MV-4-11 (cell line): ENCODE data around the gene KCNQ5.
A peak's percentile ranks its signal among the peaks of the same experiment; 100 is the strongest.
"Not testable (repeated sequence)": the region's sequence is repeated elsewhere in the genome, so short reads cannot be mapped to it uniquely, and the experiment has no call there.

Source experiments
- DNase-seq: peaks from one replicate; lab custom pipeline; 2025; lab: John Stamatoyannopoulos, UW

Gene KCNQ5

DNA sequence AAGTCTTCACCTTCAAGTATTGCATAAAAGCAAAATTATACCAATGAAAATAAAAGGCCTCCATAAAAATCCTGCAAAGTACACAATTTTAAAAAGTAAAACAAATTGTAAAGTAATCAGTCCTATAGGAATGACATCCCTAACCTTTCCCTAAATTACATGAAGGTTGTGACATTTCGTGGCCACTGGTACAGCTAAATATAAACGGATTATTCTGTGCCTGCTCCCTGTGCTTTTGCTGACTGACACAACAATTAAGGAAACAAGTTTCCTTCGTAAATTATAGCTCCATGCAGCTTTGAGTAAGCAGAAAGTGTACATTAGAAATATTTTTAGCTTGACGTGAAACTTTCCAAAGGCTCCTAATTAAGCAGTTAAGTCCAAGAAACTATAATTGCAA is 222.8 kb downstream of the KCNQ5 start:
- no peak for DNase-seq

DNA sequence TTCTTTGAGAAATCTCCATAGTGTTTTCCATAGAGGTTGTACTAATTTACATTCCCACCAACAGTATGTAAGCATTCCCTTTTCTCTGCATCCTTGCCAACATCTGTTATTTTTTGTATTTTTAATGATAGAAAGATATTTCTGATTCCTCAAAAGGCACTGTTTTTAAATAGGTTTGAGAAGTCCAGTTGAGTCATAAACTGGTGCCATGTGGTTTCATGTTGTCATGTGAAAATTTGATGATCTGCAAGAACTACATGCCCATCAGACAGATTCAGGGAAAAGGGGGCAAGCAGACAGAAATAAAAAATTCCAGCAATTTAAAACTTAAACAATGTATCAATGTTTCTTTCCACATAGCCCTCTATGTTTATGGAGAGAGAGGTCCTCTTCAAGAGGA is 227.5 kb downstream of the KCNQ5 start:
- DNase-seq, result no peak

DNA sequence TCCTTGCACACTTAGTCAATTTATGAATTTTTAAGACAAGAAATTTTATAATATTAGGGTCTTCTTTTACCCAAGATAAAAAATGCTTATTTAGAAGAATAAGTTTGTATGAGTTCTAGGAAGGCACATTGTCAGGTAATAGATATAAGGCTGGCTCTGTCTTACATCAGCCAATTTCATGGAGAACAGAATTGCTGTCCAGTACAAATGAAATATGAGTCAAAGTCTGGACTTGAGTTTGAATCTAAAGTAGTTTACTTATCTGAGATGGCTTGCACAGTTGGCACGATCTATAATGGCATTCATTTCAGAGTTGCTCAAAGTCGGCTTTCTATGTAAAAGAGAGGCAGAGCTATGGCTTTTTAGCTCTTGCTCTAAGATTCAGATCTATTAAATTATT is 228.2 kb downstream of the KCNQ5 start:
- DNase-seq, result no peak

DNA sequence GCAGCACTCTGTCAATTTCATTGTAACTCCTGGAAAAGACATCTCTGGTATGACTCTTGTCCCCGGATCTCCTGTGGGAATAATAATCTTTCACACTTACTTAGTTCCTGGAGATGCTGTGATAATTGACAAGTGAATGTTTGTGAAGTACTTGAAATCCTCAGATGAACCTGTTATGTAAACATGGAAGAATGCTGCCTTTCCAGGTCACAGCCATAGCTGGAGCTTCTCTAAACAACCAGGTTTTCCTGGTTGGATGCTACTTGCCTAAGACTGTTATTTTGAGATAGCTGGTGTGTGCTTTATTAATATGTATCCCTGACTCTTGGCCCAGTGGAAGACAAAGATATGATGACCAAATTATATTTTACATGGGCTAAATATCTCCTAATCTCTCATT is 228.6 kb downstream of the KCNQ5 start:
- DNase-seq, result no peak

DNA sequence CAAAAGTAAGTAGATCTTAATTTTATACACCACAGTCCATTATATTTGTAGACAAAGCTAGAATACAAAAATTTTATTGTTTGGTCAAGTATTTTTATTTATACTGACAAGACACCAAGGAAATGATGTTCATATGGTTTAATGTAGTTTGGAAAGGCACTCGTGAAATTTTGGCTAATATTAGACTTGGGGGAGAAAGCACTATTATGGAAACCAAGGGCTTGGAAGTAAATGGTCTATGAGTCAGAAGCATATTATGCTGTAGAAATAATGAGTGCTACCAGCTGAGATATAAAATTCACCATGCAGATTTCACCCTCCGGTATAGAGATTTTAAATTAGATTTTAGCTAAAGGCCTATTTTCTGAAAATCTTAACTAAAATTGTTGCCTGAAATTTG is 233.6 kb downstream of the KCNQ5 start:
- DNase-seq, result no peak

DNA sequence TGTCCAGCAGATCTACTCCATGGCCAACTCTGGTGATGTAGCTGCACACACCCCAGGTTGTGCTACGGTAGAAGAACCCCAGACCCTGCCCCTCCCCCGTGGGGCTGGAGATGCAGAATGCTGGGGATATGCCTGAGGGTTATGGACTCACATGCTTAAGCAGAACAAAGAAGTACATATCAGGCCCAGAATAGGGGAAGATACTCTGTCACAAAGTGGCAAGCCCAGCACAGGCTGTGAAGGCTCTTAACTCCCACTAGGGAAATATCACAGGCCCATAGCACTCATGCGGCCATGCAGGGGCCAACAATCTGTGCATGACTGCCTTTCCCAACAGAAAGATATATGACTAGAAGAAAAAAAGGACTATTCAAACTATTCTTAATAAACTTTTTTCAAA is 234.9 kb downstream of the KCNQ5 start:
- DNase-seq, result no peak

DNA sequence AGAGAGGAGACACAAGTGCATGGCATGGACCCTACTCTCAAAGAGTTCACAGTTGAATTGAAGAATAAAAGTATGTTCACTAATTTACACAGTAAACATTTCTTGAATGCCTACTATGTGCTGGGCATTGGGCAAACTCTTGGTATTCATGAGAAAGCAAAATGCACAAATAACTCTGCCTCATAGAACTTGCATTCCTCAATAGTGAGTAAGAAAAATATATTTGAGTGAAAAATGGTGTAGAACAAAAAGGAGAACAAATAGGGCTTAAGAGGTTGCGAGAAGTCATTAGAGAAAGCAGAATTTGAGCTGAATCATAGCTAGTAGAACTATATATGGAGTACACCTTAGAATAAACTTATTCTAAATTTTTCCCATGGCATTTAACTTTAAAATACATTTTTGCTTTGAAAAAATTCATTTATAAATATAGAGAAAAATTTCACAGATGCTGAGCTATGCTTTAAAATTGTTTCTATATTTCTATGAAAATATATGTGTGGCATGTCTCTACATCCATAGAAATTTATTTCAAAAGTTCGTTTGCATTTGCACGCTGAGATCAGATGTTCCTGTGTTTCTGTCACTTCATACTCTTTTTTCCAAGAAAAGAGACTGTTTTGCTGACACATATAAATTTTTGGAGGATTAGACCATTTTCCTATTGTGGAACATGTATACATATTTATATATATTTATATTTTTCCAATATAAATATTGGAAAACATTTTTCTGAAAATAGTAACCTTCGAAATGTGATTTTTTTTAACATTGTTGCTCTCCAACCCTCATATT is 236.1 kb downstream of the KCNQ5 start:
- no peak for DNase-seq

DNA sequence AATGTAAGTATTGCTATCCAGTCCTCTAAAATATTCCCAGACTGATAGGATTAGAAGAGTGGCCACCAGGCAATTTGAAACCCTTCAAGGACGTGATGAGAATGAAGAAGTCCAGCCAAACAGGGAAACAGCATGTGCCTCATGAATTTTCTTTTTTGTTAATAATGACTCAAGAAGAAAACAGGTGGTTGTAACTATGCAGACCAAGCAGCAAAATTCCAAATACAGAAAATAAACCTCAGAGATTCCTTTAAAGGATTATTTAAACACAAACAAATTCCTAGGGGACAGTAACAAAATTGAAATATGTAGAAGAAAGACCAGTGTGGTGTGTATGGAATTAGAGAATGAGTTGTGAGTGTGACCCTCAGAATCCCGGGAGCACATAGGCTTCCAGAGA is 239.2 kb downstream of the KCNQ5 start:
- DNase-seq, result no peak

DNA sequence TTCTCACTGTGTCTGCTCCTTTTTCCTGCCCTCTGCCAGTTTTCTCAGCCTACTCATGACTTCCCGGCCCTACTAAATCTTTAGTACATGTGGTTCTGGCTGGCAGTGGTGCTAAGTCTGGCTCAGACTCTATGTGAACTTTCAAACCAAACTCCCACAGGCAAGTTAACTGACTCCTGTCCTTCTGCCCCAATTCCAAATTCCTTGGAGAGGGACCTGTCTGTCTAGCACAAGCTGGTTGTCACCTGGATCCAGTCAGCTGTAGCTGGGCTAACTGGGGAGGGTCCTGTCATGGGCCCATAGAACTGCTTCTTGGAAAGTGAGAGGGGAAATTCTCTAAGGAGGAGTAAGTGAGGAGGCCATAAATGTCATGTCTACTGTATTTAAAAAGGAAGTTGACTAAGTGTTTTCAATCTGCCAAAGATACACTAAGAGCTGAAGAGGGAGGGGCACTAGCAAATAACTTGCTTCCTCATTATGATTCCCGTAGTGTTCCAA is 240.1 kb downstream of the KCNQ5 start:
- peak; percentile 36 for DNase-seq

DNA sequence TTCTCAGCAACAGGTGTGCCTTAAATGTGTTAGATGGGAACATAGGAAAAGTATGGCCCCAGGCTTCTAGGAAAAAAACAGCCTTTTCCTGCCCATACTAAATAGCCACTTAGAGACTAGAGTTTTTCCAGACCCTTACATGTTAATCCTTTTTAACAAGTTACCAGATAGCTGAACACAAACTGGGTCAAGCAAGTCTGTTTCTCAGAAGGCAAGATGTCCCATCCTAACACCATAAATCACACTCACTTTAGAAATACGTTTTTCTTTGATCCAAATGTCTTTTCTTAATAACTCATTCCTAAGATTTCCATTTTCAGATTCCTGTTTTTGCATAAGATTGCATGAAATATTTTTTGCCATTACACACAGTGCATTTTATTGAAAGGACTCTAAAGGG is 241.3 kb downstream of the KCNQ5 start:
- DNase-seq, result no peak

DNA sequence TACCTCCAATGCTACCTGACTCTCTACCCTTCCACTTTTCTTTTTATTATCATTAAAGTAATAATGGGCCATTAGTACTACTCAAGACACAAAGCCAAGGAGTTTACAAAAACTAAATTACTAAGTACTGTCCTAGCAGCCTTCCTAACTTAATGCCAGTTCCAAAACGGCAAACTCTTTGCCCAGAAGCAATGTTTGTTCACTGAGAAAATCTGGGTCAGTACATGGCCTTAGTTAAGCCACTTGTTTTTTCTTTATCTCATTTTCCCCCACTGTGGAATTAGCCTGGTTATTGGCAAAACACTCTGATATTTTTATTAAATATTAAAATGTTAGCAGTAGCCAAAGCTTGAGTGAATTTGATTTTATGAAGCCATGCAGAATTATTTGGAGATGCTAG is 242.4 kb downstream of the KCNQ5 start:
- DNase-seq, result no peak

DNA sequence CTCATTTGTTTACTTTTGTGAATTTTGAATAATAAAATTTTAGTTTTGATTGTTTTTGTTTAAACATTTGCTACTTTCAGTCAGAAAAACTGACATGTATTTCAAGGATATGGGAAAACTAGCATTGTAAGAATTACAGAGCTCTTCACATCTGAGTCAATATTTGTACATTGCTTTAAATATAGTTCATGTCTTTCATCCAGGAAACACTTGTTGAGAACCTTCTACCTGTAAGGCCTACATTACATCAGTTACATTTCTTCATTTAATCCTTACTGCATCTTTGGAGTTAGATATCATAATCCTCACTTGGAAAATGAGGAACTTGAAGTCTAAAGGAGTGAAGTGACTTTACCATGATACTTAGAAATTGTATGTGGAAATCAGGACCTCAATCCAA is 242.9 kb downstream of the KCNQ5 start:
- DNase-seq, result no peak

DNA sequence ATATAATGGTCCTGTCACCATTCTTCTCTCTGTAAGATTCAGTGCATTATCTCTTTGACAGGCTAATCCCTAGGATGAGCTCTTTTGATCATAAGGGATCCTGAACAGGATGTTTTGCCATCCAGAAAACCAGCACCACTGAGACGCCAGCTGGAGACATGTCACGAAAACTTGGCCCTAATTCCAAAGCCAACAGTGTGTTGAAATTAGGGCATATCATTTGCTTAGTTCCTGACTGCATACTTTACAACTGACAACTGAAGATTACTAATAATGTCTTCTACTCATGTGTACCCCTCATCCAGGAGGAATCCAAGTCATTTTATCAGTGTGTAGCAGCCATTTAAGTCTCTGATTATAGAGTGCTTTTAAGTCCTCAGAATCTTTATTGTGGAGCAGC is 243.6 kb downstream of the KCNQ5 start:
- DNase-seq, result no peak

DNA sequence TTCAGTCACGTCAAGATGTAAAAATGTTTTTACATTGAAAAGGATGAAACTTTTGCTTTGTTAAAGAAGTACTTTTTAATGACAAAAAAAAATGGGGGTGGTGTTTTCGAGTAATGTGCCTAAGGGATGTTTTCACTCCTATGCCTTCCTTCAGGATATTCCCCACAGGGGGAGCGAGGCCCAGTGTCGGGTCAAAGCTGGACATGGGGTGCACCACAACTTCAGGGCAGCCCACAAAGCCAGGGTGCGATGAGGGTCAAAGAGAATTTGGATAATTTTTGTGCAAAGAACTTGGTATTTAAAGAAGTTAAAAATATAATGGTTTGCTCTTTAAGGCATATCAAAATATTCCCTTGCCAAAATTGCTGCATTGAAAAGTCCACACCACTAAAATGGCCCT is 247.8 kb downstream of the KCNQ5 start:
- DNase-seq, result no peak

DNA sequence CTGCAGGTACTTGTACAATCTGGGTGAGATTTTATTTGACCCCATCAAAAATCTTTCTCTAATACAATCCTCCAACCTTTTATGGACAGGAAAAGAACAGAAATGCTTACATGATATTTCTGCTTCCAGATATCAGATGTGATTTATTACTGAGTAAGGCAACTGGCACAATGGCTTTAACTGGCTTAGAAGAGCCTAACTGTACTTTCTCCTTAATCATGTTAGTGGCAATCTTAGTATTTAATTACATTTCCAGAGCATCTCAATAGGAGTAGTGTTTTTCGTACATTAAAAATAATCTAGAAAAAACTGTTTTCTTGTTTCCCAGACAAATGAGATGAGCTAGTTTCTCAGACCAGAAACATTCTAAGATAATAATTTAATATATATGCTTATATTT is 251.6 kb downstream of the KCNQ5 start:
- DNase-seq, result no peak

DNA sequence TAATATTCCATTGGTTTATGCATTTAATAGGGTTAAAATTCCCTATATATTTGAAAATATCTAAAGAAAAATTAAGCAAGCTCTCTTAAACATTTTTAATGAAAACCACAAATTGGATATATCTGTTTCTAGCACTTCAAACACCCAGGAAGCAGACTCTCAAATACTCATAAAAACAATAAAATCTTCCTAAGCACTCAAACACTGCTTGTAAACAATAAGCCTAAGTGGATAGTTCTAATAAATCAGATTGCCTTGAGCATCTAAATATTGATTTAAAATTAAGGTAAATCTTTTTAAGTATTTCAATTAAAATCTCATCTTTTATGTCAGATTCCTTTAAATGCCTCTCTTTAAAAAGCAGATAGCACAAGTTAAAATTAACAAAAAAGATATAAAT is 254.4 kb downstream of the KCNQ5 start:
- DNase-seq, result no peak

DNA sequence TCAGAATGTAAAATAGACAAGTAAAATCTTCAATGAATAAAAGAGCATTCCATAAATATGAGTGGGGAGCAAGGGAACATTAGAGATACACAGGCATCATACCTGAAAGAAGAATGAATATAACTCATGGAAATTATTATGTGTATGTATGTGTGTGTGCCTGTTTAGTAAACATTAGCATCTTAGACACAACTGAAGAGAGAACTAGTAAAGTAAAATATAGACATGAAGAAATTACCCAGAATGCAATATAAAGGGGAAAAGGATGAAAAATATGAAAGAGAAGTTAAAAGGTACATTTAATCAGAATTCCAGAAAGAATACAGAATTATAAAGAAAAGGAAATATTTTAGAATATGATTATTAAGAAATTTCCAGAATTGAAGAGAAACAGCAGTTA is 264.3 kb downstream of the KCNQ5 start:
- no peak for DNase-seq

DNA sequence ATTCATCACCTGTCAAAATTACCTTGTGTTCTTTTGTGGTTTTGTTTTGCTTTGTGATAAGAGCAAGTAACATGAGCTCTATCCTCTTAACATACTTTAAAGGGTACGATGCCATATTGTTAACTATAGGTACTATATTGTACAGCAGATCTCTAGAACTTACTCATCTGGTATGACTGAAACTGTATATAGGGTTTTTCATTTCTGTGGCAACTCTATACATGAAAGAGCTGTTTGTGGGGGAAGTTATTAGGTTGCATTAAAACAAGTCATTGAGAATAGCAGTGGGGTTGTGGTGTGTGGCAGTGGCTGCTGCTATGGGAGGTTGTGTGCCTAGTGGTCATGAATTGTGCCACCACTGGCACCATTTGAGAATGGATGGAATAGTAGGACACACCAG is 268.4 kb downstream of the KCNQ5 start:
- no peak for DNase-seq

DNA sequence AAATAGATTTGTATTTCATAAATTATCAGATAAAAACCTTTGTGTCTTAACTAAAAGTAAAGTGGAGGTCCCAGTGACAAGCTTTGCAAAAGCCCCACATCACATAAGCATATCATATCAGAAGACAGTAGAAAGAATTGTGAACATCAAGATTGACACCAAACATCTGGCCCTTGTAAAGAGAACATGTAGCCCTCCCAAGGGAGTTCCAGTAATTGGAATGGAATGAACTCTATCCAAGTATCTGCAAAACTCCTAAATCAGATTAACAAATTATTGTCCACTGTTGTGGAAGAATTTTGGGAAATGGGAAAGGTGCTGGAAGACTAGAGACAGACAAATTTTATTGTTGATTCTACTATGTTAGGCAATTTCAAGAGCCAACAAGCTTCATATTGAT is 268.8 kb downstream of the KCNQ5 start:
- no peak for DNase-seq

DNA sequence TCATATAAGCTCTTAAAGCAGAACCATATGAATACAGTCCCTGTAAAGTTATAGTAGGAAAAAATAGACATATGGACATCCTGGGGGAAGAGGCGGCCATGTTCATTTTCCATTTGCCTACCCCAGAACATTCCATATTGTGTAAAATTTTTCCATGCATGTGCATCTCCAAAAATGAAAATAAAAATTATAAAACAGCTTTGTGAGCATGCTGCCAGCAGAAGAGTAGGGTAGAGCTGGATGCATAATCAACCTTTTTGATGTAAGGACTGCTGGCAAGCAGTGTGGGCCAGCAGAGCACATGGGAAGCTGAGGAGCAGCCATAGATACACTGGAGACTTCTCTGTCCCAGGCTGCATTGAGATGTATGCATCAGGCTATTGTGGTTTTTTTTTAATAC is 271.0 kb downstream of the KCNQ5 start:
- no peak for DNase-seq

DNA sequence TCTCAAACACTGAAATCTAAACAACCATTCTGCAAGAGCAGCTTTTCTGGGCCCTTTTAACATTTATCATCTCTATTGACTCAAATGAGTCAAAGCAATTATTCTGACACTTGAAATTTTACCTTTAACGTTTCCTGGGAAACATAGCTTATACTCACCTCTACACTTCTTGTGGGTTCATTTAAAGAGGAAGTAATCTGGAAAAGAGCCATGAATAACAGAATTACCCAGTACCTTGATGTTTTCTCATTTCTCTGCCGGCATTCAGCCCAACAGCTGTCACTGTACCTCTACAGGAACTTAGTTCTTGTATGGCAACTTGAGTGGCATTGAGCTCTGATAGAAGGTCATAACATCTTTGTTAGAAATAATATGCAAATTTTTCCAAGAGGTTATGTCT is 272.2 kb downstream of the KCNQ5 start:
- no peak for DNase-seq

DNA sequence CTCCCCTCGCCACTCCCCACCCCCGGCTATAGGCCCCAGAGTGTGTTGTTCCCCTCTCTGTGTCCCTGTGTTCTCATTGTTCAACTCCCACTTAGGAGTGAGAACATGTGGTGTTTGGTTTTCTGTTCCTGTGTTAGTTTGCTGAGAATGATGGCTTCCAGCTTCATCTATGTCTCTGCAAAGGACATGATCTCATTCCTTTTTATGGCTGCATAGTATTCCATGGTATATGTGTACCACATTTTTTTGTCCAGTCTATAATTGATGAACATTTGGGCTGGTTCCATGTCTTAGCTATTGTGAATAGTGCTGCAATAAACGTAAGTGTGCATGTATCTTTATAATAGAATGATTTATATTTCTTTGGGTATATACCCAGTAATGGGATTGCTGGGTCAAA is 276.4 kb downstream of the KCNQ5 start:
- not testable (repeated sequence) for DNase-seq

DNA sequence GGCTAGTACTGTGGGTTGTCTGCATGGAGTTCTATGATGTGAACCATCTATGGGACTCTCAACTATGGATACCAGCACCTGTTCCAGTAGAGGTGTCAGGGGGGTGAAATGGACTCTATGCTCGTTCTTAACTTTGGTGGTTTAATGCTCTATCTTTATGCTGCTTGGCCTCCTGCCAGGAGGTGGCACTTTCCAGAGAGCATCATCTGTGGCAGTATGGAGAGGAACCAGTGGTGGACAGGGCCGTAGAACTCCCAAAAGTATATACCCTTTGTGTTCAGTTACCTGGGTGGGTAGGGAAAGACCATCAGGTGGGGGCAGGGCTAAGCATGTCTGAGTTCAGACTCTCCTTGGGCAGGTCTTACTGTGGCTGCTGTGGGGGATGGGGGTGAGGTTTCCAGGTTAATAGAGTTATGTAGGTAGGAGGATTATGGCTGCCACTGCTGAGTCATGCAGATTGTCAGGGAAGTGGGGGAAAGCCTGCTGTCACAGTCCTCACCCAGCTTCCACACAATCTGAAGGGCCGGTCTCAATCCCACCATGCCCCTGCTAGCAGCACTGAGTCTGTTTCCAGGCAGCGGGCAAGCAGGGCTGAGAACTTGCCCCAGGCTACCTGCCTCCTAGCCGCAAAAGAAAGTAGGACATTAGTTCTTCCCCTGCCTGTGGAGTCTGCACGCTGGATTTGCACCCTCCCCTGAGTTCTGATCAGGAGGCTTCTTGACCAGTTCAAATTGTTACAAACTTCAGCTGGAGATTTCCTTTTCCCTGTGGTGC is 284.0 kb downstream of the KCNQ5 start:
- no peak for DNase-seq
